ENCODE measurements around the gene CPEB3.
A peak's percentile ranks its signal among the peaks of the same experiment; 100 is the strongest.

CPEB3 gene

DNA sequence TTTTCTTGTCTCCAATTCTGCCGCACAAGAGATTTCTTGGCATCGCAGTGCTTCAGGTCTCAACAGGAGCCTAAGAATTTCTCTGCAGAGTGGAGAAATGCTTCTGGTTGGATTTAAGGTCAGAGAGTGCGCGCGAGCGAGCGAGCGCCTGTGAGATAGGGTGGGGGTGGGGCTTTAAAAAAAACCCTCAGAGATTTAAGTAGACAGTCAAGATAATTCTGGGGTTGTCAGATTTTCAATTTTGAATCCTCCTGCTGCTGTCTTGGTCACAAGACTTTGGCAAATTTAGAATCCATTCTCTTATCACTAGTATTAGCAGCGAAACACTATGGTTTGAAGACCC, 49.7 kb downstream of the CPEB3 start:
- TF ChIP-seq TAF1 (IDR thresholded peaks at IDR 0.05; ENCODE audit: borderline replicate concordance, insufficient read depth, low read length) (no peak), POLR2AphosphoS5 (IDR thresholded peaks at IDR 0.05; ENCODE audit: low read depth, low read length) (no peak), SIN3A (IDR thresholded peaks at IDR 0.05; ENCODE audit: borderline replicate concordance, insufficient read depth, low read length) (no peak), REST (IDR thresholded peaks at IDR 0.05; ENCODE audit: insufficient read depth in 1 of 2, low read depth in 2 of 2, low read length in 2 of 2) (no peak), FOXP2 (optimal IDR thresholded peaks at IDR 0.05; ENCODE audit: borderline replicate concordance, extremely low read depth, extremely low read length, insufficient read depth) (no peak)

DNA sequence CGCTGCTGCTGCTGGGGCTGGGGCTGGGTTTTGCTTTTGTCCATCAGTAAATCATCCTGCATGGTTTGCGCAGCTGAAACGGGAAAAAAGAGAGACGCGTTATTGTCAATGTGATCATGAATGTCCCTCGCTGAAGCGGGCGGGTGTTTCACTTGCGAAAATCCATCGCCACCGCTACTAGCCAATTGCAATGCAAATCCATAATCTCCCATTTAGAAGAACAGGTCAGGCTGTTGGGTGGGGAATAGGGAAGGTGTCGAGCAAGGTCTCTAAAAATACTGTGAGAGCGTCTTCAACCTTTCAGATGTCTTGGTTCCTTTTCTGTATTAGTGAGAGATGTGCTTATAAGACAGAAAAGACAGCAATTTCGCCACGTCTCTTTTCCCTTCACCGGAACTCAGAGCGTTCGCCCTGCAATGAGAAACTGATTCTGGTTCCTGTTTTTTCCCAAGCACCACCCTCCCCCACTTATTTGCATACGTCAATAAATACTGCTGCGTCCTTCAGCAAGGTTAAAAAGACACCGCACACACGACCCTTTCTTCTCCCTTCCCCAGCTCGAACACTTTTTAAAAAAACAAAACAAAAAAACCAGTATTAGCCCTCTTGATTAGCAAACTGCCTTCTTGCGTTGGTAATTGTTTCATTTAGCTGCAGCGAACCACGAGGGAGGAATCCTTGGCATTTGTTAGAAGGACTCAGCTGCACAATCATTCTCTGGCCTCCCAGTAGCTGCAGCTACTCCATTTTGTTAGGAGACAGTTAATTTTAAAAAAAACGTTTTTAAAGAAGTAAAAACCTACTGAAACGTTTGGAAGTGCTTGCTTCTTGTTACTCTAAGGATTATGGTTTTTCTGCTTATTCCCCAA, 50.4 kb downstream of the CPEB3 start:
- TF ChIP-seq REST (IDR thresholded peaks at IDR 0.05; ENCODE audit: insufficient read depth in 1 of 2, low read depth in 2 of 2, low read length in 2 of 2): no peak
- no peak for TF ChIP-seq TAF1 (IDR thresholded peaks at IDR 0.05; ENCODE audit: borderline replicate concordance, insufficient read depth, low read length)
- no peak for TF ChIP-seq POLR2AphosphoS5 (IDR thresholded peaks at IDR 0.05; ENCODE audit: low read depth, low read length)
- TF ChIP-seq SIN3A (IDR thresholded peaks at IDR 0.05; ENCODE audit: borderline replicate concordance, insufficient read depth, low read length): 0 out of 2 replicates have a peak, but pooled peaks have one; percentile 45

DNA sequence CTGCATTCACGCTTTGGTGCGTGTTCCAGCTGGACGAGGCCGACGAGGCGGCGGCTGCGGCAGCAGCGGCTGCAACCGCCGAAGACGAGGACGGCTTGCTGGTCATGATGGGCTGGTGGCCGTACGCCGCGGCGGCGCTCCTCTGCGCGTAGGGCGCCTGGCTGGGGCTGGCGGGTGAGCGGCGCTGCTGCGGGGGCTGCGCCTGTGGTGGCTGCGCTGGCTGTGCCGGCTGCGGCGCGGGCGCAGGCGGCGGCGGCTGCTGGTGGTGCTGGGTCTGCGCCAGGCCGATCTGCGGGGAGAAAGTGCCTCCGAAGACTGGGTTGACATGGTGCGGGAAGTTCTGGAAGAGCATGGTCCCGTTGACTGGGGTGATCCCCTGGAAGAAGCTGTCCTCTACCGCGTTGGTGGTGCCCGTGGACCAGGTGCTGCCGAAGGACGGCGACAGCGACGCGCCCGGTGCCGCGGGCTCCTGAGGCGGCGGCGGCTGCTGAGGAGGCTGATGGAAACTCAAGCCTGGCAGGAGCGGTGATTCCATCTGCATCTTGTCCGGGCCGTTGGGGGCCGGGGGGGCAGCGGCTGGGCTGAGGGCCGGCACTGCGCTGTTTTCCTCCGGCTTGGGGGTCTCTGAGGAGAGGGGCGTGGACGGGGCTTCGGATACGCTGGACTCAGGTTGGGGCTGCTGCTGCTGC, 51.1 kb downstream of the CPEB3 start:
- TF ChIP-seq POLR2AphosphoS5 (IDR thresholded peaks at IDR 0.05; ENCODE audit: low read depth, low read length) (no peak), SIN3A (IDR thresholded peaks at IDR 0.05; ENCODE audit: borderline replicate concordance, insufficient read depth, low read length) (no peak), TAF1 (IDR thresholded peaks at IDR 0.05; ENCODE audit: borderline replicate concordance, insufficient read depth, low read length) (no peak), FOXP2 (optimal IDR thresholded peaks at IDR 0.05; ENCODE audit: borderline replicate concordance, extremely low read depth, extremely low read length, insufficient read depth) (no peak), REST (IDR thresholded peaks at IDR 0.05; ENCODE audit: insufficient read depth in 1 of 2, low read depth in 2 of 2, low read length in 2 of 2) (no peak)

GRCh38 chr10:92239151-92239599, 51.7 kb downstream of the CPEB3 start:
- TF ChIP-seq TAF1 (IDR thresholded peaks at IDR 0.05; ENCODE audit: borderline replicate concordance, insufficient read depth, low read length) (no peak), POLR2AphosphoS5 (IDR thresholded peaks at IDR 0.05; ENCODE audit: low read depth, low read length) (no peak), FOXP2 (optimal IDR thresholded peaks at IDR 0.05; ENCODE audit: borderline replicate concordance, extremely low read depth, extremely low read length, insufficient read depth) (no peak), REST (IDR thresholded peaks at IDR 0.05; ENCODE audit: insufficient read depth in 1 of 2, low read depth in 2 of 2, low read length in 2 of 2) (no peak), SIN3A (IDR thresholded peaks at IDR 0.05; ENCODE audit: borderline replicate concordance, insufficient read depth, low read length) (no peak)
